HuH-7.5 (cell line): Measurements from ENCODE around the gene ADCK1.
"Not testable (repeated sequence)": the region's sequence is repeated elsewhere in the genome, so short reads cannot be mapped to it uniquely, and the experiment has no call there.

Experiments
- DNase-seq: peaks from one replicate; pipeline ENCODE4 v3.0.0; 2011; ENCODE audit warnings: low spot score

ADCK1 gene

DNA sequence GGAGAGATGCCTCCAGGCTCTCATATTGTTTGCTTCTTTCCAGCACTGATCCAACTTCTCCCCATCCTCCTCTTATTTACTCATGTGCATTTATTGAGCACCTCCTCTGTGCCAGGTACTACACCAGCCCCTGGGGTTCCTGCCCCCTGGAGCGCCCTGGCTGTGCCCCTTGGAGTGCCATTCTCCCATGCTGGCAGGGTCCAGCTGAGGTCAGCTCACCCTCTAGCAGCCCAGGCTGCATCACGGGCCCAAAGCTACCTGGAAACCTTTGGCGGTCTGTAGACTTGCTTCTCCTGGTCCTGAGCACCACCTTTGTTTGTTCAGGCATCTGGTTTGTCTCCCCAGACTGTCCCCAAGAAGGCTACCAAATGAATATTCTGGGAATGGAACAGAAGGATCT, 67.0 kb downstream of the ADCK1 start:
- no peak for DNase-seq

DNA sequence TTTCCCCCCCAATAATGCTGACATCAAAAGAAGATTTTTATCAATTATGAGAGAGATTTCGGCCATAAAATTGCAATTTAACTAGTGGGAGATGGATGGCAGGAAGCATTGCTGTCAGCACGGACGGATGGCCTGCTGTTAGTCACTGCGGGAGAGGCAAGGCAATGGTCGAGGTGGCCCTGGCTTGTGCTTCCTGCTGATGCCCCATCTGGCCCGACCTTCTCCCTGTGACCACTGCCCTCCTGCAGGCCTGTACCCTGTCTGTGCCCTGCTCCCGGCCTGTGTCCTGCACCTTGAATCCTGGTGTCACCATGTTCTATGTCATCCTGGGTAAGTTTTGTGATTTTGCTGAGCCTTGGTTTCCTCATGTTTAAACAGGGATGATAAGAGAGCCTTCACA, 67.6 kb downstream of the ADCK1 start:
- DNase-seq: no peak

DNA sequence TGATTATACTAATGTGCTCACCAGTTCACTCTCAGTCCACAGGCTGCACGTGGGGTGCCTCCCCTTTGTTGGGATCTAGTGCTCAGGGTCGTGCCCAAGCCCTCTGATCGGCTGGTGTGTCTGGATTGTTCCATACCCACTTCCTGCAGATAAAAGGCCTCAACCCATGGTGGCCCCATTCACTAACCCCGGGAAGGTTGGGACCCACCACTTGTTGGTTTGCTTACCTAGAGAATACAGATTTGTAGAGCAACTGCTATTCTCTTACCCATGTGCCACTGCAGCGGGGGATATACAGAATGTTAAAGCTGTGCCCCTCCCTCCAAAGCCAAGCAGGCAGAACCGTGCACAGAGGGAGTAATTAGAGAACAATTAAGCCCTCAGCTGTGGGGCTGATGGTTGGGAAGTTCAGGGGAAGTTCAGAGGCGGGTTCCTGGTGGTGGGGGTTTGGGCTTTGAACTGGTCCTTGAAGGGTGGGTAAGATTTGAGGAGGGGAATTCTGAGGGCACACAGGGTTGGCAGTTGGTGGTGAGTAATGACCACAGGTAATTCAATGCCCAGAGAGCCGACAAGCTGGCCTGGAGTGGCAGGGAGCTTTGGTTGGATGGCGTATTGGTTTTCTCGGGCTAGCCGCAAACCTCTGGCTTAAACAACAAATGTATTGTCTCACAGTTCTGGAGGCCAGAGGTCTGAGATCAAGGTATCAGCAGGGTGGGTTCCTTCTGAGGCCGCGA, 68.8 kb downstream of the ADCK1 start:
- DNase-seq: no peak

DNA sequence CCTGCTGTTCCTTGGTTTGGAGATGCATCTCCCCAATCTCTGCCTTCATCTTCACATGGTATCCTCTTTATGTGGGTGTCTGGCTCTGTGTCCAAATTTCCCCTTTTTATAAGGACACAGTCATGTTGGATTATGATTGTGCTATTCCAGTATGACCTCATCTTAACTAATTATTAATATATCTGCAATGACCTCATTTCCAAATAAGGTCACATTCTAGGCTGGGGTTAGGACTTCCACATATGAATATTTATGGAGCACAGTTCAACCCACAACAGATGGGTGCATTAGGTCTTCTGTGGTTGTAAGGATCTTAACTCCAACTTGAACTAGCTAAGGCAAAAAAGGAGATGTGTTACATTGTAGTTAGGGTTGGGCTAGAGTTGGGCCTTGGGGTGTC, 69.4 kb downstream of the ADCK1 start:
- no peak for DNase-seq

DNA sequence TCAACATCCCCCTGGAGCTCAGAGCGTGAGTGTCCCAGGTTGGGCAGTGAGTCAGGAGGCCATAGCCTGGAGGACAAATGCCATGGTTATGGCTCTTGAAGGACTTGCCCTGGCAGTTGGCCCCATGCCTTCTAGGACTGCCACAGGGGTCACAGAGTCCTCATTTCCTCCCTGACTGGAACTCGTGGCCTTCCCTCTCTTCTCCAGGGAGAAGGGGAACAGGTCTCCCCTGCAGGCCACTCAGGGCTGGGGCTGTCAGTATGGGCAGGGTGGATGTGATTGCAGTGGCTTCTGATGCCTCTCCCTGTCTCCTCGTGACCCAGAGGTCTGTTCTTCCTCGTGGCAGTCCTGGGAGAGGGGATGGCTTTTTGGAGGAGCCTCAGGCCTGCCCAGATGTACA, 70.7 kb downstream of the ADCK1 start:
- no peak for DNase-seq

DNA sequence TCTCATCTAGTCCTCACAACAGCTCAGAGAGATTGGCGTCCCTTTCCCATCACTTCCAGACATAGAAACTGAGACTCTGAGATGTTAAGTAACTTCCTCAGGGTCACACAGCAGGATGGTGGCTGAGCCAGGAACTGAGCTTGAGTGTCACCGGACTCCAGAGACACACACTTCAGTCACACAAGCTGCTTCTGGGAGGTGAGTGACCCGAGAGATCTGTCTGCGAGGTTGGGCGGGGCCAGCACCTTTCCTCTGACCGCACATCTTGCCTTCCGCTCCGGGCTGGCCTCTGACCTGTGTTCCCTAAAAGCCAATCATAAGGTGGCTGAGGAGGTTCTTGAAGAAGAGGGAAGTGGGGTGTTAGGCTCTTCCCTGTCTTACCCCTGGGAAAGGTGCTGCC, 72.2 kb downstream of the ADCK1 start:
- no peak for DNase-seq

DNA sequence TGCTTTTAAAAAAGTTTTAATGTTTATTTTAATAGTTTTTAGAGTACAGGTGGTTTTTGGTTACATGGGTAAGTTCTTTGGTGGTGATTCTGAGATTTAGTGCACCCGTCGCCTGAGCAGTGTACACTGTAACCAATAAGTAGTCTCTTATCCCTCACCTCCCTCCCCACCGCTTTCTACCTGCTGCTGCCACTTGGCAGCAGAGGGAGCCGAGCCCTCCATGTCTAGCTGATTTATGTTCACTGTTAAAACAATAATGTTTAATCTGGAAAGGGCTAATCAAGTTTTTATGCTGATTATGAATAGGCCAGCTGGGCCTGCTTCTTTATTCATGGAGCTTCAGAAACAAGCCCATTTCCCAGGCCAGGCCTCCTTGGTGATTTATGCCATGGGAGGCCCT, 73.1 kb downstream of the ADCK1 start:
- DNase-seq: no peak

DNA sequence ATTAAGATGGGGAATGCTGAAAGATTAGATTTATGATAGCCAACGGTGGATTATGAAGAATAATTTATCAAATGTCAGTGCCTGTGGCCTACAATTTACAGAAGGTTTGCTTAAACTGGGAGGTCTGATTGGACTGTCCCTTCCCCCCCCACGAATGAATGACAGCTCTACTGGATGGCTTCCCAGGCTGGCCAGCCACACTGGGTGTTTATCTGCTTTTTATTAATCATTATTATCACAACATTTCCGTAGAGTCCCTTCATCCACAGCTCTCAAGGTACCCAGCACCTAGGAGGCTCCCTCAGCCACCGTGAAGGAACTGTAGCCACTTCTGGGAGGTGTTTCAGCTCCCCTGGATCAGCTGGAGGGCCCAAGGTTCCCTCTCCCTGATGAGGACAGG, 78.9 kb downstream of the ADCK1 start:
- DNase-seq: no peak

DNA sequence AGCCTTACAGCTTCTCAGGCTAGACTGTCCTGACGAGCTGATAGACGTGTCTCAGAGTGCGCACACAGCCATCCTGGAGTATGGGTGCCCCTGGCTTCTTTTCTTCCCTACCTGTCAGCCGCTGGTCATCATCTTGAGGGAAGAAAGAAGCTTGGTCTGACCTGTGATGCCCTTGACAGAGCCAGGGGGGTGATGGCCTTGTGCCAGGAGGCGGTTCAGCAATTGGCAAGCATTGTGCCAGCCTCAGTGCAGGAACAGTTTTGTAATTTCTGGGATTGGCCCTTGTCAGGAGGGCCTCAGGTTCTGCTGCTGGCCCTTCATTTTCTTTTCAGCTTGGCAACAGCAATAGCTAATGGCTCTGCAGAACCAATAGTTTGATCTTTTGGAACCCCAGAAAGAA, 80.1 kb downstream of the ADCK1 start:
- DNase-seq: no peak

DNA sequence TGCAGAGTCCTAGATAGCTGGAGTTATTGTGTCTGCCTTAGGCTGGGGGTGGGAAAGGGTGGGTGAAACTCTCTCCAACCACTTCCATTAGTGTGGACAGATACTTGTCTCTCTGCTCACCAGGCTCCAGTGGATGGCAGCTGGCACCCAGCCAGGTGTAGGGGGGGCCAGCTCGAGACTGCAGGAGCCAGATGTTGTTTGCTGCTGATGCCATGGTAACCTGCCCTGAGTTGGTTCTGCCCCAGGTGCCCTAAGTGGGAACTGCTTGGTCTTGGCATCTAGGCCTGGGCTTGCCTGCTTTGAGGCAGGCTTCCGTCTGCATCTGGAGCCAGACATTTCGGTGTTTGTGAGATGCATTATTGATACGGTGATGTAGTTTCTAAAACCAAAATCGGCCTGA, 82.2 kb downstream of the ADCK1 start:
- no peak for DNase-seq

DNA sequence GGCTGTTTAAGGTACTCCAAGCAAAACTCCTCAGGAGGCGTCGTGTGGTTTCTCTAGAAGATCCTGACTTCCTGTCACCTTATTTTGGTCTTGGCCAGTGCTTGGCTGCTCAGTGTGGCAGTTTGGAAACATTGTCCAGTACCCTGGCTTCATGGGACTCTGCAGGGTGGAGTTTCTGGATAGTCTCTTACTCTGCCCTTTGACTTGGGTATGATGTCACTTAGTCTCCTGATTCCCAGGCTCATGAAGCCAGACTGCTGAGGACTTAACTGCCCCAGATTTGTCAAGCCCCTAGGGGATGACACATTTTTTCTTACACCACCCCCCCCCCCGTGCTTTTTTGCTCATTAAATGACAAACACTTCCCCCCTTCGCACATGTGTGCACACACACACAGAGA, 82.7 kb downstream of the ADCK1 start:
- DNase-seq: no peak

DNA sequence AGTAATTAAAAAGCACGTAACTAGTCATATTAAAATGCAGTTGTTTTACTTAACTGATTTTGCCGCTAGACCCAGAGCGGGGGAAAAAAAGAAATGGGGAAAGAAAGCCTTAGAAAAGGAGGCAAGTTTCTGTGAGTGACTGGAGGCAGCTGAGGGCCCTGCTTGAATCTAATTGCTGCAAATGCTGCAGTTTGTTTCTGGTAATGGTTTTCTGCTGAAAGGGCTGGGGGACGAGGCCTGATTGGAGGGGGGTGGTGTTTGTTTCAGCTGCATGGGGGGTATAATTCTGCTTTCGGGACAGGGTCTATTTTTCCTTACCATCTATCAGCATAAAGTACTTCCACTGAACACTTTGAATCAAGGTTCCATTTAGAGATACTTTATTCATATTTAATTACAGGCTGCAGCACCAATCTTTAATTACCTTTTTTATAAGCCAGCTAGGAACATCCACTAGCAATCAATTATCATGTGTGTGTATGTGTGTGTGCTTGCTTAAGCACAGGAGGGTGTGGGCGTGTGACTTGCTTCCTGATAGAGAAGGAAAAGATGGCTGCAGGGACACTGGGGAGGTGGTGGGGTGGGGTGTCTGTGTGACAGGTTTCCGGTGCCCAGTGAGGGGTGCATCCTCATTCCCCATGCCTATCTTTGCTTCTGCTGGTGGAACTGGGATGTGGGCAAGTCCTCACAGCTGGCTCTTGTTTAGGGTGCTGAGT, 83.4 kb downstream of the ADCK1 start:
- no peak for DNase-seq

DNA sequence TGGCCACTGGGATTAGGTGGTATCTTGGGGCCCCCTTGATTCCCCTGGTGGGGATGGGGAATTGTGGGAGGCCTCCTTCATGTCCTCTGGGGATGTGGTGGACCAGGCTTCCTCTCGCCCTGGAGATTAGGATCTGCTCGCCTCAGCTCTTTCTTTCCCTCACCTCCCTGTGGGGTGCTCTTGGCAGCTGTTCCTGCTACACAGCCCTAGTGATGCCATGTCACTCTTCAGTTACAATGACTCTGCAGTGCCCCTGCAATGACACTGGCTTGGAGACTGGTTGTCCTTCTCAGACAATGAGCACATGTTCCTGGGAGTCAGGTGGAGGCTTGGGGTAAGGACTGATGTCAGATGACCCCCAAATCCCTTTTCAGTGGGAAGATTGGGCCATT, 83.9 kb downstream of the ADCK1 start:
- DNase-seq: no peak

DNA sequence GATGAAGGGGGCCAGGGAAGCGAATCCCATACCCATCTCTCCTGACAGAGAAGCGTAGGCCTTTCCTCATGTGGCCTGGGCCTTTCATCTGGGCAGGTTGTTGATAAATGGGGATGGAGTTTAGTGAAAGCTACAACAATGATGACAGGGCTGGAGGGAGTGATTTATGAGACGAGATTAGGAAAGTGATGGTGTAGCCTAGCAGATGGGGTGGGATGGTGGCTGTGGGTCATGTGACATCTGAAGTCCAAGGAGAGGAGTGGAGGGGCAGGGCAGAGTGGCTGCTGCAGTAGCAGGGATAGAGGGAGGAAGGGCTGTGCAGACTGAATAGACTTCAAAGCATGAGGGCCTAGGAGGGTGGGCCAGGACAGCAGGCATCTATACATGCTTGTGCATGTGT, 85.5 kb downstream of the ADCK1 start:
- no peak for DNase-seq

DNA sequence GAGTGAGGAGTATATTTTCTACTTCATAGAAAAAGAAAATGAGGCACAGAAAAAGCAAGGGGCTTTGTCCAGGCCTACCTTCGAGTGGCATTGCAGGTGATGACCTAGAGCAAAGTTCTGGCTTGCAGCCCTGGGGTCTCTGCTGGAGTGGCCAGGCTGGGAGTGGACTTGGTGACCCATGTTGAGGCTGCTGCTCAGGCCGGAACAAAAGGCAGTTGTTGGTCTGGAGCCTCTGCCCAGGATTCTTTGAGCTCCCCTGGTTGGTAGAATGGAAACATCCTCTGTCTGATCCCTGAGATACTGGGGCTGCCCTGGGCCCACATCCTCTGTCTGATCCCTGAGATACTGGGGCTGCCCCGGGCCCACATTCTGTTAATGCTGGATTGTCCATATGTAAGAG, 86.1 kb downstream of the ADCK1 start:
- no peak for DNase-seq

DNA sequence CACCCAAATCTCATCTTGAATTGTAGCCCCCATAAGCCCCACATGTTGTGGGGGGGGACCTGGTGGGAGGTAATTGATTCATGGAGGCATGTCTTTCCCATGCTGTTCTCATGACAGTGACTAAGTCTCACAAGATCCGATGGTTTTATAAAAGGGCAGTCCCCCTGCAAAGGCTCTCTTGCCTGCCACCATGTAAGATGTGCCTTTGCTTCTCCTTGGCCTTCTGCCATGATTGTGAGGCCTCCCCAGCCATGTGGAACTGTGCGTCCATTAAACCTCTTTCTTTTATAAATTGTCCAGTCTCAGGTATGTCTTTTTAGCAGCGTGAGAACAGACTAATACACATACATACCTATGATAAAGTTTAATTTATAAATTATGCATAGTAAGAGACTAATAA, 89.0 kb downstream of the ADCK1 start:
- not testable (repeated sequence) for DNase-seq

DNA sequence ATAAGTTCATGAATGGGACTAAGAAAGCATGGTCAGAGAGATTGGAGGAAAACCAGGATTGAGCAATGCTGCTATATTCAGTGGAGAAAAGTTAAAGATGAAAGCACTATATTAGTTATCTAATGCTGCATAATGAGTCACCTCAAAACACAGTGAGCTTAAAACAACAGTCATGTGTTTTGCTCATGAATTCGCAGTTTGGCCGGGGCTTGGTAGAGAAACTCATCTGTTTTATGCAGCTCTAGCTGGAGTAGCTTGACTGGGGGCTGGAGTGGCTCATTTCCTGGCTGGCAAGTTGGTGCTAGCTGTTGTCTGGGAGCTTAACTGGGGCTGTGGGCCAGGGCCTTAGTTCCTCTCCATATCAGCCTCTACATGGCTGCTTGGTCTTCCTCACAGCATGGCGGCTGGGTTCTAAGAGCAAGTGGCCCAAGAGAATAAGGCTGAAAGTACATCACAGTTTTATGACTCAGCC, 90.1 kb downstream of the ADCK1 start:
- DNase-seq: no peak

DNA sequence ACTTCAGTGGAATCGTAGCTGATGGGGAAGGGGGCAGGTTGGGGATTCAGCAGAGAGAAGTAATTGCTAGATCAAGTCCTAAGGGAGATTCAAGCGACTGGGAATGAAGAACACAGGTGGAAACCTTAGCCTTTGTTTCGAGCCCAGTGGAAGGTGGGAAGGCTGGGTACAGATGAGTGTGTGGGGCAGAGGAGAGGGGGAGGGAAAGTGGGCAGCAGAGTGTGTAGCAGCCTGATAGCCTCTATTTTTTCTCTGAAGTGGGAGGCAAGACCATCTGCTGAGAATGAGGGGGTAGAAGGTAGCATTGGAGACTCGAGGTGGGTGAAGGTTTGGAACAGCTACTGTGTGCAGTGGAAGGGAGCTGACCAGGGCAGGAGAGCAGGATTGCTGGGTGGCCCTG, 91.0 kb downstream of the ADCK1 start:
- no peak for DNase-seq

DNA sequence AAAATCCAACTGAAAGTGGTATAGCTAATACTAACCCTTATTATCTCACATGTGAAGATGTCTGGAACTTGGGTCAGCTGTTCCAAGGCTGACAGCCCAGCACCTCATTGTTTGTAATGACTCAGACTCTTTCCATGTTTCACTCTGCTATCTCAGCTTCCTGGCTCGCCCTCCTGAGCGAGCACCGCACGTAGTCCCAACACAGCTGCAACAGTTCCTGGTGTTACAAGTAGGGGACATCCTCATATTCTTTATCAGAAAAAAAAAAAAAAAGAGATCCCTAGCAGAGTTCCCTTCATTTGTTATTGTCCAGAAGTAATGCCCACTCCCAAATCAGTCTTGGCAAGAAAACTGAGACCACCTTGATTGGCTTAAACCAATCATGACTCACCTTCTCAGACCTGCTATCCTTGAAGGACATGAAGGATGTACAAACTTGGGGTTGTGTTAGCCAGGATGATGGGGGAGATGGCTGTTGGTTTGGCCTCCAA, 92.5 kb downstream of the ADCK1 start:
- no peak for DNase-seq

DNA sequence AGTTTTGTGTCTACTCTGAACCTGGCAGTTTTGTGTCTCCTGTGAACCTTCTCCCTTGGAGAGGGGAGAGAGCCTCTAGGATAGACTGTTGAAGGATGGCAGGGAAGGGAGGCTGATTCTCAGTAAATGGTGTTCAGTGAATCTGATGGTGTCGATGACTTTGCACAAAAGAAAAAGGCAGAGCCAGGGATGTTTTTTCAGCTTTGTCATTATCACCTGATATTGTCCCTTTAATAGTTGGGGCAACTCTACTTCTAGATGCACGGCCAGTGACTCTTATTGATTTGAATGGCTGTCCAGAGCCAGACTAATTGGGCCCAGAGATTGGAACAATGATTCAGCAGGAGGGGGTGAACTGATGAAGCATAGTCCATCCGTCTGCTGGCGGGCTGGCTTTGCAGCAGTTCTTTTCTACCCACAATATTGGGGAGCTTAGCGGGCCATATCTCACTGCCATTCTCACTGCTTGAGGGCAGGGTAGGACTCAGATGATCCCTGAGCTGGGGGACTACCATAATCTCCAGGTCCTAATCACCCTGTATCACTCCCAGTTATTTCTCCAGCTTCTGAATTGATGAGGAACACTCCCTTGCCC, 93.1 kb downstream of the ADCK1 start:
- DNase-seq: no peak

DNA sequence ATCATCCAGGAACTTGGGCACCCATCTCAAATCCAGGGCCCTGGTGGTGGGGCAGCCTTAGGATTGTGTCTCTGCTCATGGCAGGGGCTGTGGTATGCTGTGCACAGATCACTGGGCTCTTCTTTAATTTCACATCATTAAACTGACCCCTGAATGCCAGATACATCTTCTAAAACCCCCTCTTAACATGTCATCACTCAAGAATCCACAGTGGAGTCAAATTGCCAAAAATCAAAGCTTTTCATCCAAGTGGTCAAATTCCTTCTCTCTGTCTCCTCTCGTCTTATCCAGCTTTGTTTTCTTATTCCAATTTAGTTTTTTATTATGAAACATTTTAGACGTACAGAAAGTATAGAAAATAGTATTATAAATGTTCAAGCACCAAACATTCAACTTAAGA, 97.5 kb downstream of the ADCK1 start:
- no peak for DNase-seq

DNA sequence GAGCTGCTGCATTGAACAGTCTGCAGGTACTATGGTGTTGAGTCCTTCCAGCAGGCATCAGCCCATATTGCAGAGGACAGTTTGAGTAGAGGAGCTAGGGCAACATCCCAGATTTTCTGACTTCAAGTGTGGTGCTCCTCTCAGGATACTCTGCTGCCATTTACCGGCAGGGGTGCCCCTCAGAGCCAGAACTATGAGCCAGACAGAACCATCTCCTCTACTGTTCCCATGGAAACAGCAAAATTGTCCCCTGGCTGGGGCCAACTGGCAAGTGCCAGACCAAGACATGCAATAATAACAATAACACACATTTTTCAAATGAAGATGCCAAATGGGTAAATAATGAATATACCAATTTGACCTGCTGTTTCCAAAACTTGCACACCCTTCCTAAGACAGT, 102.9 kb downstream of the ADCK1 start:
- no peak for DNase-seq

DNA sequence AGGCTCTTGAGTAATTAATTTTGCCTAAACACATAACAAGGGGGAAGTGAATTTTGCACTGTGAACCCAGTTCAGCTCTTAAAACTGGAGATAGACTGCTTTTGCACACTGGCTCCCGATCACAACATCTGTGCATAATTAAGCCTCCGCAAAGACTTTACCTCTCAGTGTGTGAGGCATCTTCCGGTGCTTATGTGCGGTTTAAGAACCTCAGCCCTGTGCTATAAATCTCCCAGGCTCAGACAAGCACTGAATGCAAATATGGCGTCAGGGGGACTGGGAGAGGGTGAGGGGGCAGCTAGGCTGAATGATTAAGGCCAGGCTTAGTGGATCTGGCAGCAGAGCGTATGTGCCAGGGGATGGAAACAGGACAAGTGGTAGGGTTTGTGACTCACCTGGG, 103.3 kb downstream of the ADCK1 start:
- DNase-seq: no peak
